Breast epithelium (tissue), 4 donors: ENCODE results near the gene SLC35F3. TPM values are rescaled to one million over a fixed set of nuclear protein-coding genes. Genes with fewer than 3 reads are reported as not detected.

Source experiments
- DNase-seq, 2 donors: peaks; one replicate each; pipeline ENCODE4 v3.0.0-alpha.2; 2019; ENCODE audit warnings: low spot score in 2 of 2
- H3K27ac ChIP-seq, 2 donors: fragments of 200-600 bp; sonication (generic) in 1 of 2; one replicate each; pipeline ENCODE4 v1.5.1; 2016 to 2019; ENCODE audit warnings: mild to moderate bottlenecking in 1 of 2
- H3K27me3 ChIP-seq, 2 donors: fragments of 200-600 bp; sonication (generic) in 1 of 2; one replicate each; pipeline versions ENCODE4 v1.5.1 to v1.6.0; 2017 to 2019; ENCODE audit warnings: control low read depth in 1 of 2, mild to moderate bottlenecking in 1 of 2
- H3K36me3 ChIP-seq: fragments of 200-600 bp; one replicate; pipeline ENCODE4 v1.5.1; 2019
- H3K4me1 ChIP-seq, 2 donors: fragments of 200-600 bp; sonication (generic); one replicate each; pipeline ENCODE4 v1.5.1; 2016 to 2019; ENCODE audit warnings: control low read depth in 1 of 2
- H3K4me3 ChIP-seq, 3 donors: fragments of 200-600 bp; sonication (generic); 1 replicate in 2 of 3; 2 replicates in 1 of 3; pipeline ENCODE4 v1.5.1; 2016 to 2019; ENCODE audit warnings: mild to moderate bottlenecking in 3 of 3, moderate library complexity in 2 of 3
- H3K9me3 ChIP-seq, 2 donors: fragments of 200-600 bp; sonication (generic) in 1 of 2; one replicate each; pipeline ENCODE4 v1.5.1; 2016 to 2019; ENCODE audit warnings: control low read depth in 1 of 2
- CTCF ChIP-seq, 3 donors: fragments of 450-650 bp; IDR thresholded peaks; one replicate each; pipeline ENCODE4 v1.5.1; 2016 to 2017; ENCODE audit warnings: antibody characterized with exemption in 3 of 3, mild to moderate bottlenecking in 3 of 3, moderate library complexity in 3 of 3
- POLR2A ChIP-seq: fragments of 450-650 bp; IDR thresholded peaks from one replicate; pipeline ENCODE4 v1.6.1; 2016; ENCODE audit warnings: antibody characterized with exemption, mild to moderate bottlenecking, moderate library complexity
- POLR2AphosphoS5 ChIP-seq, 3 donors: sonication (generic); formaldehyde crosslinking; IDR thresholded peaks; one replicate each; pipeline ENCODE4 v1.6.1; 2017; ENCODE audit warnings: antibody characterized with exemption in 3 of 3
- intact Hi-C: fragments of 100-400 bp; cut with DNase I; formaldehyde crosslinking; loops from one replicate; pipeline ENCODE4 v1.15.1; 2023; ENCODE audit warnings: low total_unique reads
- total RNA-seq, 3 donors: library from RNA; depleted of rRNA; stranded (reverse); fragments of >200 nt; gene quantifications; one replicate each; pipeline ENCODE4 v1.1.0, GENCODE V29; 2016

The SLC35F3 gene
- total RNA-seq, 3 donors from 2014 or later: 8.8 to 13.0 TPM; not detected in 1

DNA sequence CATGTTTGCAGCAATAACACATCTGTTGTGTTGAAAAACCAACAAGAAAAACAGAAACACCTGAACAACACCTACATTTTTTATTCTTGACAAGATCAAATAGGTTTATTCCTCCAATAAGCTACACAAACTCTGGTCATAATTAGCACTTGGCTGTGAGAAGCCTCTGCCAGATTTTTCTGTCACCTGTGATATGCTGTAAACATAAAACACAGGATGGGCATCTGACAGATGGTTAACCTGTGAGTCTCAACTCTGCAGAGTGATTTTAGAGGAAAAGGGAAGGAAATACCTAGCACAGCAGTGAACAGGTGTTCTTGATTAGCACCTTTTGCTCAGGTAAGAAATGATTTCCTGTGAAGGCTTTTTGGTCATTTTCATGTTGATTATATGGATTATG lies 293.4 kb downstream of the SLC35F3 start:
- no peak overlapping the region for H3K4me3 ChIP-seq
- no peaks in the 10 kb centered on the region for H3K4me1 ChIP-seq
- peaks cover 0 to 6% of the 10 kb centered on the region in 2 donors for H3K9me3 ChIP-seq
- DNase-seq: no peak
- intact Hi-C loops: no loop called here
- no peak for TF ChIP-seq CTCF (IDR thresholded peaks at IDR 0.05)
- no peak for TF ChIP-seq POLR2A
- no peak for TF ChIP-seq POLR2AphosphoS5 (IDR thresholded peaks at IDR 0.05)
- no peaks in the 10 kb centered on the region for H3K27me3 ChIP-seq
- H3K27ac ChIP-seq: no peak overlapping the region
- H3K36me3 ChIP-seq: no peaks in the 10 kb centered on the region

DNA sequence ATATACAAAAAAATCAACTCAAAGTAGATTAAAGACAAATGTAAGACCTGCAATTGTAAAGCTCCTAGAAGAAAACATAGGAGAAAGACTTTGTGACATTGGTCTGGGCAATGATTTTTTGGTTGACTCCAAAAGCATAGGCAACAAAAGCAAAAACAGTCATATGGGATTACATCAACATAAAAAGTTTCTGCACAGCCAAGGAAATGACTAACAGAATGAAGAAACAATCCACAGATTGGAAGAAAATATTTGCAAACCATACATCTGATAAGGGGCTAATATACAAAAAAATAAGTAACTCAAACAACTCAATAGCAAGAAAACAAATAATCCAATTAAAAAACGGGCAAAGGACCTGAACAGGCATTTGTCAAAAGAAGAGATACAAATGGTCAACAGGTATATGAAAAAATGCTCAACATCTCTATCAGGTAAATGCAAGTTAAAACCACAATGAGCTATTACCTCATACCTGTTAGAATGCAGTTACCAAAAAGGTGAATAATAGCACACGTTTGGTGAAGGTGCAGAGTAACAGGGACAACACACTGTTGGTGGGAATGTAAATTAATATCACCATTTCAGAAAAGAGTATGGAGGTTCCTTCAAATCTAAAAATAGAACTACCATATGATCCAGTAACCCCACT lies 295.1 kb downstream of the SLC35F3 start:
- Histone ChIP-seq H3K27me3 (no peaks in the 10 kb centered on the region), H3K27ac (no peak overlapping the region), H3K36me3 (no peaks in the 10 kb centered on the region), H3K4me1 (no peaks in the 10 kb centered on the region), H3K9me3 (peaks cover 0 to 2% of the 10 kb centered on the region in 2 donors), H3K4me3 (no peak overlapping the region)
- no peak for DNase-seq
- intact Hi-C loops: no loop called here
- TF ChIP-seq POLR2A (no peak), POLR2AphosphoS5 (IDR thresholded peaks at IDR 0.05) (no peak)

DNA sequence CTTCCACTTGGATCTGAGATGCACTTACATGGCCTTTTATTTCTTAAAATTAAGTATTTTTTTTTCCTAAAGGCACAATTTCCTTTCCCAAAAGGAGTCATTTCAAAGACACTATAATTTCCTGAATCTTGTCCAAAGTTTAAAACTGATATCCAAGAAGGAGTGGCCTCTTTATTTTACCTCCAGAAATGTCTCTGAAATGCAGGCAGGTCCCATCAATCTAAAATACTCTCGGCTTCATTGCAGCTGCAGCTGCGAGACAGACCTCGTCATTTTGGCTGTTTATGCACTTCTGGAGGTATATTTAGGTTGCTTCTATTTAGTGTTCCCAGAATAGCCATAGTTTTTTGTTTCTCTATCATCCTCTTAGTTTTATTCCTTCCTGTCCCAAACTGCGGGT lies 296.1 kb downstream of the SLC35F3 start:
- Histone ChIP-seq H3K36me3 (no peaks in the 10 kb centered on the region), H3K27me3 (no peaks in the 10 kb centered on the region)
- DNase-seq: no peak

DNA sequence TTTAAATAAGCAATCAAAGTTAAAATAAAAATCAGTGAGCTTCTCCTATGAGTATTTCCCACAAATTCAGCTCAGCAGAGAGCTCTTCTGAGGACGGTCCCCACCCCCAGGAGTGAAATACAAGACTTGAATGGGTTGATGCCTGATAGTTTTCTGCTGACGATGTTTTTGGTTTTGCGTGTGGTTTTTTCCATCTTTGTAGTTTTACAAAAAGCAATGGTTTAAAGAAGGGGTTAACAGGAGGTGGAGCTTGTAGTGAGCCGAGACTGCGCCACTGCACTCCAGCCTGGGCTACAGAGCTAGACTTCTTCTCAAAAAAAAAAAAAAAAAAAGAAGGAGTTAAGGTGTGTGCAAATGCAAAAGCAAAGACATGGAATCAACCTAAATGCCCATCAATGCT lies 297.1 kb downstream of the SLC35F3 start:
- no peaks in the 10 kb centered on the region for H3K36me3 ChIP-seq
- intact Hi-C loops: no loop called here
- no peak for DNase-seq
- peaks cover 0 to 2% of the 10 kb centered on the region in 2 donors for H3K9me3 ChIP-seq
- H3K4me3 ChIP-seq: no peak overlapping the region
- H3K4me1 ChIP-seq: no peaks in the 10 kb centered on the region
- TF ChIP-seq POLR2AphosphoS5 (IDR thresholded peaks at IDR 0.05) (no peak), CTCF (IDR thresholded peaks at IDR 0.05) (no peak), POLR2A (no peak)
- no peaks in the 10 kb centered on the region for H3K27me3 ChIP-seq
- no peak overlapping the region for H3K27ac ChIP-seq

More for the DNA sequence above, 296.1 kb downstream of the SLC35F3 start:
- Histone ChIP-seq H3K9me3 (peaks cover 0 to 2% of the 10 kb centered on the region in 2 donors), H3K4me1 (no peaks in the 10 kb centered on the region), H3K4me3 (no peak overlapping the region), H3K27ac (no peak overlapping the region)
- intact Hi-C loops: no loop called here
- TF ChIP-seq POLR2A: no peak
- TF ChIP-seq CTCF (IDR thresholded peaks at IDR 0.05): no peak
- no peak for TF ChIP-seq POLR2AphosphoS5 (IDR thresholded peaks at IDR 0.05)

DNA sequence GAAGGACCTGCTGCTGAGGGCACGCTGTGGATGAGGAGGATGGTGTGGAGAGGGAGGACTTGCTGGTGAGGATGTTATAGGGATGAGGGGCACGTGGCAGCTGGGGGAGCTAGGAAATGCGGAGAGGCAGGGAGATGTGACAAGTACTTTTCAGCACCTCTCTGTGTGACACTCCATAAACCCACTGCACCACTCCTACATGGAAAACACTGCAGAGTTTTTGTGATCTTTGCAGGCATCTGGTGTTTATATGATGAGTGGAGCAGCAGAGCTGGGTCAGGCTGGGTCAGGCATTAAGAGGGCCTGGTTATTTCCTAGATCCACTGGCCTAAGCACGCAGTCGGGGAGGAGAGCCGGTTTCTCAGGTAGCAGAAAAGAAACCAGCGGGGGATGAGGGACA lies 301.5 kb downstream of the SLC35F3 start:
- H3K4me1 ChIP-seq: no peaks in the 10 kb centered on the region
- no peak for DNase-seq
- H3K36me3 ChIP-seq: no peaks in the 10 kb centered on the region
- intact Hi-C loops: no loop called here
- H3K27me3 ChIP-seq: no peaks in the 10 kb centered on the region
- H3K4me3 ChIP-seq: no peak overlapping the region
- TF ChIP-seq CTCF (IDR thresholded peaks at IDR 0.05) (no peak), POLR2AphosphoS5 (IDR thresholded peaks at IDR 0.05) (no peak), POLR2A (no peak)
- H3K27ac ChIP-seq: no peak overlapping the region
- no peaks in the 10 kb centered on the region for H3K9me3 ChIP-seq
